Endometrial microvascular endothelial cells (primary cell): ENCODE data around the gene ROM1. TPM values are rescaled to one million over a fixed set of nuclear protein-coding genes. Genes with fewer than 3 reads are reported as not detected.

Source experiments
- in situ Hi-C: cut with HindIII; loops from 2 replicates; pipeline ENCODE4 v1.10.0; 2017; ENCODE audit warnings: low sequenced_read_pairs, low pct_unique_long_range_greater_than_20kb; ENCODE audit errors: inconsistent ontology term
- total RNA-seq: library from RNA; depleted of rRNA; stranded (reverse); fragments of >200 nt; gene quantifications from one replicate; pipeline ENCODE4 v1.2.3, GENCODE V29; 2015; ENCODE audit errors: inconsistent ontology term

The ROM1 gene
- total RNA-seq, 1 donor from 2014 or later, result 8.0 TPM

- in situ Hi-C loops, result loop anchor here (10.0 kb wide), 1 partner anchor 62 kb away; no protein-coding TSS in a partner anchor
Measured at GRCh38 chr11:62632492-62632891, 19.4 kb downstream of the ROM1 start.

- in situ Hi-C loops, result no loop called here
Measured at GRCh38 chr11:62644220-62644619, 31.2 kb downstream of the ROM1 start.

GRCh38 chr11:62645671-62645945 is 32.6 kb downstream of the ROM1 start:
- in situ Hi-C loops, result no loop called here

GRCh38 chr11:62645946-62646824 is 33.1 kb downstream of the ROM1 start, which contains the start of gene GANAB:
TSS of gene GANAB (minus strand) at chr11:62646613. CDS start at chr11:62646599, 14 bp downstream.
- in situ Hi-C loops, result no loop called here

- in situ Hi-C loops, result no loop called here
Measured at GRCh38 chr11:62646825-62647608, 34.0 kb downstream of the ROM1 start.

GRCh38 chr11:62647609-62648005 is 34.5 kb downstream of the ROM1 start:
- in situ Hi-C loops, result no loop called here

- in situ Hi-C loops, result no loop called here
Measured at GRCh38 chr11:62648185-62648966, 35.3 kb downstream of the ROM1 start.

- in situ Hi-C loops, result no loop called here
Measured at GRCh38 chr11:62648967-62649364, 35.9 kb downstream of the ROM1 start.

GRCh38 chr11:62649486-62649885 is 36.4 kb downstream of the ROM1 start:
- in situ Hi-C loops, result no loop called here

GRCh38 chr11:62650283-62650682 is 37.2 kb downstream of the ROM1 start:
- in situ Hi-C loops, result loop anchor here (25.0 kb wide), 1 partner anchor 88 kb away; the partner anchor contains the start of gene EEF1G

GRCh38 chr11:62652161-62653006 is 39.3 kb downstream of the ROM1 start:
- in situ Hi-C loops, result loop anchor here (25.0 kb wide), 1 partner anchor 90 kb away; the partner anchor contains the start of gene EEF1G

GRCh38 chr11:62654297-62654696 is 41.2 kb downstream of the ROM1 start:
- in situ Hi-C loops, result loop anchor here (25.0 kb wide), 1 partner anchor 92 kb away; the partner anchor contains the start of gene EEF1G

- in situ Hi-C loops, result loop anchor here (25.0 kb wide), 1 partner anchor 95 kb away; the partner anchor contains the start of gene EEF1G
Measured at GRCh38 chr11:62656796-62657429, 43.9 kb downstream of the ROM1 start.

GRCh38 chr11:62664405-62665074 is 51.5 kb downstream of the ROM1 start:
- in situ Hi-C loops, result loop anchor here (25.0 kb wide), 1 partner anchor 102 kb away; the partner anchor contains the start of gene EEF1G
